Measurements from ENCODE around the gene CD302. TPM values are rescaled to one million over a fixed set of nuclear protein-coding genes. Genes with fewer than 3 reads are reported as not detected.

CD302 gene
- total and polyA plus RNA-seq, 2 of the 8 experiments (the other 6 are each of a cell fraction or from before 2014, with no cell fraction given), result 0.76 to 0.79 TPM

DNA sequence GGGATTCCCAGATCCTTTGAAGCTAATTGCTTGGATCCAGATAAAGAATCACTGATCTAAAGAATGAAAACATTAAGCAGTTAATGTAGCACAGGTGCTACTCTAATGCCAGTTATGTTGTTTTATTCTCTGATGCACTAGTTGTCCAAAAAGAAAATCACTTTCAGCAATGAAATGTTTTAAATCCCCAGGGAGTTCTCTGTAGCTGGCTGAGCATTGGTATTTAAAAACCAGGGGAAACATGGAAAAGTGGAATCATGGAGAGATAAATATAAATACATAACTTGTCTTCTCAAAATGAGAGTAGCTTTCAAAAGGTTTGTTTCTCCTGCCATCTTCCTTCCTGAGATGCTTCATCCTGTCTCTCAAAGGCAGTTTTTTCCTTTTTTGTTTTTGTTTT, 37.7 kb downstream of the CD302 start:
- H2BK20ac ChIP-seq (ENCODE audit: low read length), result no peak overlapping the region
- DNase-seq (ENCODE audit: low read depth in 1 of 2, low spot score in 2 of 2), result no peak
- H3K23me2 ChIP-seq (ENCODE audit: low read depth, low read length), result no peaks in the 10 kb centered on the region
- no peaks in the 10 kb centered on the region for H3K4me1 ChIP-seq (replicated peaks in 1 of 4; ENCODE audit: control insufficient read depth in 3 of 4, insufficient read depth in 4 of 4, low read length in 3 of 4)
- no peak for TF ChIP-seq FOSL1 (IDR thresholded peaks at IDR 0.05; ENCODE audit: insufficient read depth, low read depth, low read length)
- TF ChIP-seq POLR2AphosphoS5 (IDR thresholded peaks at IDR 0.05; ENCODE audit: low read depth, low read length), result no peak
- no peak for TF ChIP-seq MAFK (IDR thresholded peaks at IDR 0.05; ENCODE audit: low read depth, low read length)
- TF ChIP-seq BRCA1 (IDR thresholded peaks at IDR 0.05; ENCODE audit: low read depth, low read length), result no peak
- no peak for TF ChIP-seq BCL11A (IDR thresholded peaks at IDR 0.05; ENCODE audit: low read depth in 2 of 2, low read length in 2 of 2)
- no peak for TF ChIP-seq RFX5 (IDR thresholded peaks at IDR 0.05; ENCODE audit: borderline replicate concordance, low read depth, low read length)
- TF ChIP-seq SP1 (IDR thresholded peaks at IDR 0.05; ENCODE audit: low read depth, low read length), result no peak
- TF ChIP-seq, protein P1, sequence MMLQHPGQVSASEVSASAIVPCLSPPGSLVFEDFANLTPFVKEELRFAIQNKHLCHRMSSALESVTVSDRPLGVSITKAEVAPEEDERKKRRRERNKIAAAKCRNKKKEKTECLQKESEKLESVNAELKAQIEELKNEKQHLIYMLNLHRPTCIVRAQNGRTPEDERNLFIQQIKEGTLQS (IDR thresholded peaks at IDR 0.05; ENCODE audit: insufficient read depth, low read depth, low read length), result no peak
- no peak for TF ChIP-seq TBP (IDR thresholded peaks at IDR 0.05; ENCODE audit: low read depth, low read length)
- no peak for TF ChIP-seq PHF8 (conservative IDR thresholded peaks at IDR 0.05; ENCODE audit: low read depth, low read length)
- TF ChIP-seq, protein P2, sequence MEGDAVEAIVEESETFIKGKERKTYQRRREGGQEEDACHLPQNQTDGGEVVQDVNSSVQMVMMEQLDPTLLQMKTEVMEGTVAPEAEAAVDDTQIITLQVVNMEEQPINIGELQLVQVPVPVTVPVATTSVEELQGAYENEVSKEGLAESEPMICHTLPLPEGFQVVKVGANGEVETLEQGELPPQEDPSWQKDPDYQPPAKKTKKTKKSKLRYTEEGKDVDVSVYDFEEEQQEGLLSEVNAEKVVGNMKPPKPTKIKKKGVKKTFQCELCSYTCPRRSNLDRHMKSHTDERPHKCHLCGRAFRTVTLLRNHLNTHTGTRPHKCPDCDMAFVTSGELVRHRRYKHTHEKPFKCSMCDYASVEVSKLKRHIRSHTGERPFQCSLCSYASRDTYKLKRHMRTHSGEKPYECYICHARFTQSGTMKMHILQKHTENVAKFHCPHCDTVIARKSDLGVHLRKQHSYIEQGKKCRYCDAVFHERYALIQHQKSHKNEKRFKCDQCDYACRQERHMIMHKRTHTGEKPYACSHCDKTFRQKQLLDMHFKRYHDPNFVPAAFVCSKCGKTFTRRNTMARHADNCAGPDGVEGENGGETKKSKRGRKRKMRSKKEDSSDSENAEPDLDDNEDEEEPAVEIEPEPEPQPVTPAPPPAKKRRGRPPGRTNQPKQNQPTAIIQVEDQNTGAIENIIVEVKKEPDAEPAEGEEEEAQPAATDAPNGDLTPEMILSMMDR (IDR thresholded peaks at IDR 0.05; ENCODE audit: control extremely low read depth in 1 of 3, insufficient read depth in 1 of 3, low read depth in 1 of 3, low read length in 3 of 3), result no peak
- H2AFZ ChIP-seq (ENCODE audit: low read length), result no peak overlapping the region
- no peak overlapping the region for H3K4ac ChIP-seq (replicated peaks; ENCODE audit: insufficient read length, low read depth, low read length)
- H2BK12ac ChIP-seq (ENCODE audit: low read depth, low read length), result no peak overlapping the region
- no peaks in the 10 kb centered on the region for H3K27me3 ChIP-seq (replicated peaks in 1 of 4; ENCODE audit: control insufficient read depth in 3 of 4, extremely low read depth in 1 of 4, insufficient read depth in 3 of 4, low read length in 3 of 4)
- H3K9me3 ChIP-seq (ENCODE audit: insufficient read depth in 2 of 2, low read depth in 1 of 2, low read length in 1 of 2), result no peaks in the 10 kb centered on the region
- H3K79me2 ChIP-seq (ENCODE audit: control insufficient read depth in 1 of 2, insufficient read depth in 2 of 2, low read length in 2 of 2), result peaks cover 0 to 18% of the 10 kb centered on the region in 2 experiments; a peak in 2 of 4 replicates
- no peak overlapping the region for H3K23ac ChIP-seq (ENCODE audit: insufficient read length)
- no peak overlapping the region for H3K56ac ChIP-seq (replicated peaks; ENCODE audit: insufficient read length, low read depth, low read length)
- no peak overlapping the region for H4K91ac ChIP-seq (replicated peaks; ENCODE audit: insufficient read length, low read length)
- POLR2A ChIA-PET (ENCODE audit: partially characterized antibody), result interaction anchor here (1.6 to 2.7 kb wide), 2 partner anchors 13 to 39 kb away, joined by 3 to 11 read pairs; no protein-coding TSS in a partner anchor
- H3K9ac ChIP-seq (replicated peaks in 1 of 4; ENCODE audit: extremely low read depth in 1 of 4, low read depth in 3 of 4, low read length in 3 of 4), result no peak overlapping the region
- no peak for FAIRE-seq
- peaks cover 2 to 4% of the 10 kb centered on the region in 2 experiments for H4K20me1 ChIP-seq (replicated peaks in 1 of 2; ENCODE audit: control insufficient read depth in 1 of 2, insufficient read depth in 2 of 2, low read length in 2 of 2)
- no peak overlapping the region for H4K8ac ChIP-seq (ENCODE audit: extremely low read depth, insufficient read depth, low read length)
- no peaks in the 10 kb centered on the region; the same call in 1 of the 2 replicates for H3K79me1 ChIP-seq (ENCODE audit: low read depth, low read length)
- H3K36me3 ChIP-seq (ENCODE audit: control insufficient read depth in 2 of 4, insufficient read depth in 4 of 4, low read length in 3 of 4), result peaks cover 9 to 81% (median 30%) of the 10 kb centered on the region in 4 experiments
- no peak overlapping the region for H2BK5ac ChIP-seq (ENCODE audit: low read depth, low read length)
- H3K4me3 ChIP-seq (ENCODE audit: extremely low read depth in 1 of 4, insufficient read depth in 2 of 4, low read depth in 3 of 4, low read length in 4 of 4), result no peak overlapping the region
- CTCF ChIA-PET (ENCODE audit: partially characterized antibody), result interaction anchor here (1.0 kb wide), 1 partner anchor 208 kb away, joined by 3 read pairs; no protein-coding TSS in a partner anchor
- no peak overlapping the region for H2BK120ac ChIP-seq (replicated peaks; ENCODE audit: low read depth, low read length)
- H3K18ac ChIP-seq (ENCODE audit: extremely low read depth, low read length), result no peak overlapping the region
- no peak overlapping the region for H4K5ac ChIP-seq (ENCODE audit: insufficient read length, low read depth, low read length)
- H2BK15ac ChIP-seq (ENCODE audit: low read length), result no peak overlapping the region
- no peak overlapping the region for H3K14ac ChIP-seq (ENCODE audit: insufficient read length)
- no peak overlapping the region for H3K27ac ChIP-seq (ENCODE audit: low read depth, low read length)
- H2AK5ac ChIP-seq (ENCODE audit: low read depth, low read length), result no peak overlapping the region
- H3K4me2 ChIP-seq (ENCODE audit: insufficient read depth in 1 of 2, low read depth in 2 of 2, low read length in 2 of 2), result no peak overlapping the region
